HUES64 (cell line): ENCODE data around the gene LMO2.

Source experiments
- H3K27ac ChIP-seq: 2 replicates; pipeline ENCODE4 v1.7.0; 2013; ENCODE audit warnings: low read depth, low read length, inconsistent platforms
- H3K27me3 ChIP-seq: 2 replicates; pipeline ENCODE4 v1.6.1; 2013; ENCODE audit warnings: mild to moderate bottlenecking, low read length; ENCODE audit not compliant: insufficient read depth
- H3K36me3 ChIP-seq: 2 replicates; pipeline ENCODE4 v1.6.1; 2013; ENCODE audit warnings: mild to moderate bottlenecking, low read length; ENCODE audit not compliant: insufficient read depth
- H3K4me1 ChIP-seq: 2 replicates; pipeline ENCODE4 v1.6.1; 2013; ENCODE audit warnings: mild to moderate bottlenecking, low read length, moderate library complexity; ENCODE audit not compliant: insufficient read depth
- H3K4me3 ChIP-seq: 2 replicates; pipeline ENCODE4 v1.5.1; 2013; ENCODE audit warnings: mild to moderate bottlenecking, low read length, moderate library complexity
- H3K9ac ChIP-seq: 2 replicates; pipeline ENCODE4 v1.6.1; 2013; ENCODE audit warnings: mild to moderate bottlenecking, low read depth, low read length
- H3K9me3 ChIP-seq: 2 replicates; pipeline ENCODE4 v1.6.1; 2013; ENCODE audit warnings: low read depth, low read length; ENCODE audit not compliant: insufficient read depth
- WGBS: fragments of 150-250, 120-280 bp; methylation state at CpG from one replicate; pipeline ENCODE4 v1.1.7; 2013; ENCODE audit warnings: missing lambda C conversion rate; 5-methylcytosine and 5-hydroxymethylcytosine counted together

The LMO2 gene

DNA sequence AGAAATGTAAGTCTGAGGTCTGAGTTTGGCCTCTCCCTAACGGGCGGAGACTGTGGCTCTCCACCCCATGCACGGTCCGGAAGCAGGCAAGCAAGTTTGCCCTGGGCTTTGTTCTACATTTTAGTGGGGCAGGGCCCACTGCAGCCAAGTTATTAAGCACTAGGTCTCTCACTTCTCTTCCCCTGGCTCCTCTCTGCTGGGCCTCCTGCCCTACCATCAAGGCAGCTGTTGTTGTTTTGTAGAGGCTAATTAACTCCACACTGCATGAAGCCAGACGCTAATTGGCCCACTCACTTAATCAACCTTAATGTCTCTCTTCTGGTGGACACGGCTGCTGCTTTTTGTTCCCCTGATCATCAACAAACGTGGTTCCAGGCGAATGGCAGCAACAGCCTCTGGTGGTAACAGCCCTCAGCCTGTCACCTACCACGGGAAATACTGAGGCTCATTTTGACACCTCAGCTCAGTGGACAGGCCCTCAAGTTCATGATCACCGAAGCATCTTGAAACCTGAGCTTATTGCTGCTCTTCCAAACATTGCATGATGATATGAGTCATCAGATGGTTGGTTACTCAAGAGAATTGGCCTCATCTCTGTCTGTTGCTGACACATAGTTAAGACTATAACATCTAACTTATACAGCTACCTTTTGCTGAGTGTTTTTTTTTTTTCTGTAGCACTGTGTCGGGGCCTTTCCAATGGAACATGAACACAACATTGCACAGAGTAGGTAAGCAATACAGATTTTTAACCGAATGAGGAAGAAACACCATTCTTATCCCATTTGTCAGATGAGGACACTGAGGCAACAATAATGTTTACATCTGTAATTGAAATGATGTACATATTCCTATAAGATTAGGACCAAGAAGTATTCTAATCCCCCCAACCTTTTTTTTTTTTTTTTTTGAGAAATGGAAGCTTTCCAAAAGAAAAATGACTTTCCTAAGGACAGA lies 20.8 kb upstream of the LMO2 start:
- Histone ChIP-seq H3K27ac (no peak overlapping the region), H3K27me3 (no peaks in the 10 kb centered on the region), H3K4me1 (0 out of 2 replicates have a peak, but pooled peaks cover 7% of the 10 kb centered on the region), H3K4me3 (no peak overlapping the region), H3K9ac (no peak overlapping the region), H3K9me3 (no peaks in the 10 kb centered on the region), H3K36me3 (no peaks in the 10 kb centered on the region)
- WGBS = 70% methylated on average over 11 of the region's 12 CpGs

DNA sequence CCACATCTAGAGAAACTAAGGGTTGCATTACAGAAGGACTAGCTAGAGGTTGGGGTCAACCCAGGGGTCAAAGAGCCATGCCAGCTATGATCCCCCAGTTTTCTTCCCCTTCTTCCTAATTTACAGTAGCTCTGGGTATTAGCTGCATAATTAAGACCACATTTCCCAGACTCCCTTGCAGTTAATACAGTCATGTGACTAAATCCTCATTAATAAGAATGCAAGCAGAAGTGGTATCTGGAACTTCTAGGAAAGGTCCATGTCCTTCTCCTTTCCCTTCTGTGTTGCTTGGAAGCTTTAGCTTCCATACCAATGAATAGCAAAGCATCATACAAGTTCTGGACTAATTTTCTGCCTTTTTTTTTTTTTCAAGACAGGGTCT lies 19.1 kb upstream of the LMO2 start:
- no peaks in the 10 kb centered on the region for H3K36me3 ChIP-seq
- no peaks in the 10 kb centered on the region for H3K27me3 ChIP-seq
- H3K9ac ChIP-seq = no peak overlapping the region
- H3K9me3 ChIP-seq = no peaks in the 10 kb centered on the region
- H3K27ac ChIP-seq = no peak overlapping the region
- H3K4me3 ChIP-seq = no peak overlapping the region
- H3K4me1 ChIP-seq = 0 out of 2 replicates have a peak, but pooled peaks cover 13% of the 10 kb centered on the region

GRCh38 chr11:33910296-33910957 lies 18.6 kb upstream of the LMO2 start:
- no peak overlapping the region for H3K27ac ChIP-seq
- no peak overlapping the region for H3K9ac ChIP-seq
- no peaks in the 10 kb centered on the region for H3K36me3 ChIP-seq
- H3K4me1 ChIP-seq = 0 out of 2 replicates have a peak, but pooled peaks cover 13% of the 10 kb centered on the region
- whole genome bisulfite sequencing = 87% methylated on average over 5 of the region's 6 CpGs
- no peak overlapping the region for H3K4me3 ChIP-seq
- H3K9me3 ChIP-seq = no peaks in the 10 kb centered on the region
- no peaks in the 10 kb centered on the region for H3K27me3 ChIP-seq

GRCh38 chr11:33909552-33909951 lies 17.7 kb upstream of the LMO2 start:
- no peak overlapping the region for H3K9ac ChIP-seq
- no peaks in the 10 kb centered on the region for H3K9me3 ChIP-seq
- H3K4me3 ChIP-seq = no peak overlapping the region
- 0 out of 2 replicates have a peak, but pooled peaks cover 13% of the 10 kb centered on the region for H3K4me1 ChIP-seq
- no peak overlapping the region for H3K27ac ChIP-seq
- no peaks in the 10 kb centered on the region for H3K36me3 ChIP-seq
- H3K27me3 ChIP-seq = no peaks in the 10 kb centered on the region

- H3K9me3 ChIP-seq = no peaks in the 10 kb centered on the region
- no peak overlapping the region for H3K4me3 ChIP-seq
- H3K9ac ChIP-seq = no peak overlapping the region
- 0 out of 2 replicates have a peak, but pooled peaks cover 13% of the 10 kb centered on the region for H3K4me1 ChIP-seq
- WGBS = 92% methylated on average over 2 of the region's 3 CpGs
- H3K27ac ChIP-seq = no peak overlapping the region
- no peaks in the 10 kb centered on the region for H3K36me3 ChIP-seq
- H3K27me3 ChIP-seq = no peaks in the 10 kb centered on the region
Measured at GRCh38 chr11:33909150-33909549, 17.3 kb upstream of the LMO2 start.

DNA sequence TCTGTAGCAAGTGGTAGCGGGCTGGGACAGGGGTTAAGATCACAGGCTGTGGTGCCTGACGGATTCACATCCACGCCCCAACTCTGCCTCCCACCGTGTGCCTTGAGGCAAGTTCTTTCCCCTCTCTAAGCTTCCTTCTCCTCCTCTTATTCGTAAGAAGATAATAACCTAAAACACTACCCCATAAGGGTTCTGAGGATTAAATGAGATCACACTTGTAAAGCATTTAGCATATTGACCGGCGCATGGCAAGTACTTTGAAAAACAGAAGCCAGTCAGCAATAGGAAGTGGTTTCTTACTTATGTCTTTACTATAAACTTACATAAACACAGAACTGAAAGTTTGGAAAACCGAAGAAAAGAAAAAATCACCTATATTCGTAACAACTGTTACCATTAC lies 15.5 kb upstream of the LMO2 start:
- 0 out of 2 replicates have a peak, but pooled peaks cover 13% of the 10 kb centered on the region for H3K4me1 ChIP-seq
- WGBS = 63% methylated on average over 9 of the region's 9 CpGs
- no peaks in the 10 kb centered on the region for H3K36me3 ChIP-seq
- H3K4me3 ChIP-seq = no peak overlapping the region
- no peaks in the 10 kb centered on the region for H3K27me3 ChIP-seq
- no peaks in the 10 kb centered on the region for H3K9me3 ChIP-seq
- no peak overlapping the region for H3K9ac ChIP-seq
- no peak overlapping the region for H3K27ac ChIP-seq

GRCh38 chr11:33906484-33907186 lies 14.8 kb upstream of the LMO2 start:
- 92% methylated on average over 11 of the region's 11 CpGs for WGBS
- Histone ChIP-seq H3K9me3 (no peaks in the 10 kb centered on the region), H3K36me3 (no peaks in the 10 kb centered on the region), H3K27me3 (no peaks in the 10 kb centered on the region), H3K27ac (no peak overlapping the region), H3K4me3 (no peak overlapping the region), H3K4me1 (0 out of 2 replicates have a peak, but pooled peaks cover 7% of the 10 kb centered on the region), H3K9ac (no peak overlapping the region)

- no peak overlapping the region for H3K27ac ChIP-seq
- 0 out of 2 replicates have a peak, but pooled peaks cover 5% of the 10 kb centered on the region for H3K4me1 ChIP-seq
- H3K9me3 ChIP-seq = no peaks in the 10 kb centered on the region
- no peaks in the 10 kb centered on the region for H3K27me3 ChIP-seq
- H3K36me3 ChIP-seq = no peaks in the 10 kb centered on the region
- no peak overlapping the region for H3K4me3 ChIP-seq
- 70% methylated on average over 5 of the region's 5 CpGs for WGBS
- no peak overlapping the region for H3K9ac ChIP-seq
Measured at GRCh38 chr11:33904102-33904501, 12.2 kb upstream of the LMO2 start.

- Histone ChIP-seq H3K4me1 (peaks cover 10% of the 10 kb centered on the region; the same call in 1 of the 2 replicates), H3K9ac (no peak overlapping the region), H3K36me3 (no peaks in the 10 kb centered on the region), H3K27ac (no peak overlapping the region), H3K9me3 (no peaks in the 10 kb centered on the region), H3K27me3 (no peaks in the 10 kb centered on the region), H3K4me3 (no peak overlapping the region)
- 93% methylated on average over 7 of the region's 7 CpGs for WGBS
Measured at GRCh38 chr11:33900159-33900840, 8.4 kb upstream of the LMO2 start.

DNA sequence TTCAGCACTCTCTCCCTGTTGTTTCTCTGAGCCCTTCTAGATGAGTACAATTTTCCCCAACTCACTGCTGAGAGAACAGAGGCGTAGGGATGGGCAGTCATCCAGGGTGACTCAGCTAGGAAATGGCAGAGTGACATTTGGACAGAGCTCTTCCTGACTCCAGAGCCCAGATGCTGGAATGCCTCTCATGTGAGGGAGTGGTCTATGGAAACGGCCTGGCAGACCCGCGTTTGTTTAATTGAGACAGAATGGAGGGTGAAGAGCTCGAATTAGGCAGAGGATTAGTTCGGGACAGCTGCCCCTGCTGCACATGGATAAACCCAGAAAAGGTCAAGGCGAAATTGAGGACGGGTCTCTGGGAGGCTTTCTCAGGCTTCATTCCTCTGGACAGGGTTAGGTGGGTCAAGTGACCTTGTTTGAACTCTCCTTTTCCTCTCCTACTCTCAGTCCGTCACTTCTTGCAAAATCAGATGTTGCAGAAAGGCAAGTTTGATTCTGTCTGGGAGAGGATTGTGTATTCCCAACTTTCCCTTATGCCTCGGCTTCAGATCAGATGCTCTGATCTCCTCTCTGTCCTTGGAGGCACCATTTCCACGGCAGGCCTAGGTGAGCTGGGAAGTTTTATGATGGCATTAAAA lies 7.6 kb upstream of the LMO2 start:
- Histone ChIP-seq H3K36me3 (no peaks in the 10 kb centered on the region), H3K27ac (no peak overlapping the region), H3K9me3 (no peaks in the 10 kb centered on the region), H3K4me1 (peaks cover 10% of the 10 kb centered on the region; the same call in 1 of the 2 replicates), H3K27me3 (no peaks in the 10 kb centered on the region), H3K4me3 (no peak overlapping the region), H3K9ac (no peak overlapping the region)
- WGBS = 80% methylated on average over 11 of the region's 11 CpGs
